HG03439 (cell line): Measurements from ENCODE around the gene CNGB1.

Source experiments
- ATAC-seq: cut with Tn5 transposase; IDR thresholded peaks from one replicate; pipeline ENCODE4 v1.9.1; 2021; ENCODE audit warnings: mild to moderate bottlenecking, moderate library complexity; ENCODE audit not compliant: unreplicated experiment

Gene CNGB1

DNA sequence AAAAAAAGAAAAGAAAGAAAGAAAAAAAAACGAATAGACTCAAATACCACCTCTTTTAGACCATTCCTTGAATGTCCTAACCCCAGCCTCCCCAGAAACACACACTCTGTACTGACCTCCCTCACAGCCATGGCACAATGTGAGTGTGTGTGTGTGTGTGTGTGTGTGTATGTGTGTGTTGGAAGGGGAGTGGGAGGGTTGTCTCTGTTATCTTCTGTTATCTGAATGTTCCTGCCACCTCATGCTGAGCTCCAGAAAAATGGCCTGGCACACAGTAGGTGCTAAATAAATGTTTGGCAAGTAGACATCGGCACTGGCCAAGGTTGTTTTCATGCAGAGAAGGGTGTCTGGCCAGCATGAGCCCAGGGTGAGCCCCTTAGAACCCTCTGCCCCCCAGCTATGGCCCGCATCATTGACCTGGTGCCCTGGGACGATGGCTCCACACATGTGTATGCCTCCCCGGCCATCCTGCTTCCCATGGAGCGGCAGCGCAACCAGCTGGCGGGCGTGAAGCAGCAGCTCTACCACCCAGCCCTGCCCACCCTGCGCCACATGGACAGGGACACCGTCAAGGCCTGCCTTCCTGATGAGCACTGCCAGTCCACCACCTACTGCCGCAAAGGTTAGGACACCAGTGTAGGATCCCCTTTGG lies 6.6 kb upstream of the CNGB1 start:
- no peak for ATAC-seq

DNA sequence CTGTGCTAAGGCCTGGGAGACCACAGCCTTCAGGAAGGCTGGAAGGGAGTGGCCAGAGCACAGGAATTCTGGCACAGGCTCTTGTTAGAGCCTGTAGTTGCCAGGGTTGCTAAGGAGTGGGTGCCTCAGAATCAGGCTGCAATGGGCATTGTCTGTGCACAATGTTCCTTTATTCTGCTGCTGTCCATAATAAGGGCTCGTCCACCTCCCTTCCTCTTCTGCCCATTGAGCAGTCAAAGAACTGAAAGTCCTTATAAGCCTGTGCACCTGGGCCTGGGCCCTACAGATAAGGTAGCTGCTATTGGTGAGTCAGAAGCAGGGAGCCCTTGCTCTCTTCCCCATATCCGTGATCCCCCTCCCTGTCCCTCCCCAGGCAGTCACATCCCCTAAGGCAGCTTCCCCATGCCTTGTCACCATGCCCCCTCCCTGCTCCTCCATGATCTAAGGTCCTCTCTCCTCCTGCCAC lies 5.4 kb upstream of the CNGB1 start:
- ATAC-seq: no peak

DNA sequence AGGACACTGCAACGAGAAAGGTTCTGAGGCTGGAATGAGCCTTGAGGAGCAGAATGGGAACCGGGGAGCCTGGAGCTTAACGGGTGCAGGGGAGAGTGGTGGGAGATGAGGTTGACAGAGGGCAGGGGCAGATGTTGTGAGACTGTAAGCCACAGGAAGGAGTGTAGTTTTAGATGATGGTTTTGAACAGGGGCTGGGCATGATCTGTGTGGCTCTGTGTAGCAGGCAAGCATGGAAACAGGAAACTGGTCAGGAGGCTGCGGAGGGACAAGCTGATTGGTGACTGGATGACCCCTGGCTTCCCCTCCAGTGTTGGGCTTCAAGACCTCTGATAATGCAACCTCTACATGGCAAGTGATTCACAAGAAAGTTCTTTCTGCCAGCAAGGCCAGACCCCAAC lies 1.4 kb upstream of the CNGB1 start:
- ATAC-seq: no peak

- no peak for ATAC-seq
Observed at GRCh38 chr16:57971848-57972247, 920 bp upstream of the CNGB1 start.

- no peak for ATAC-seq
Observed at GRCh38 chr16:57970319-57970718, 609 bp downstream of the CNGB1 start.

DNA sequence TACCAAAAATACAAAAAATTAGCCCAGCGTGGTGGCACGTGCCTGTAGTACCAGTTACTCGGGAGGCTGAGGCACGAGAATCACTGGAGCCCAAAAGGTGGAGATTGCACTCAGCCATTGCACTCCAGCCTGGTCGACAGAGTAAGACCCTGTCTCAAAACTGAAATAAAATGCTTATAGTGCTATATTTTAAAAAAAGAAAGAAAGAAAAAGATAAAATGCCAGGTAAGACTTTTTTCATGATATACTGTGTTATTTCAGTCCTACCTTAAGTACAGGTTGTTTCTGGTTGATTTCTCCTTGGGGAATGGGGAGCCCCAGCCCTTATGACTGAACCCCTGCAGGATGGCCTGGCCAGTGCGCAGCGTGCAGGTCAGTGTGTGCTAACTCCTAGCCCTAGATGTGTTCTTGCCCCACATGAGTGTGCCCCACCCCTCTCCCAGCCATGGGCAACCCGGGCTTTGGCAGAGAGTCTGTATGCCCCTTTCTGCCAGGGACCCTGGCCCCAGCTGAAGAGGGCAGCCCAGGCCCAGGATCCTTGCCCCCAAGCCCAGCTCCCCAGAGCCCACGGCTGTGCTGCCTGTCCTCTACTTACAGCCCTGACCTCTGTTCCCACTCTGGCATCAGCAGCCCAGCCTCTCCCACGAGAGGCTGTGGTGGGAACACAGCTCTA lies 1.3 kb downstream of the CNGB1 start:
- ATAC-seq: no peak

- no peak for ATAC-seq
Observed at GRCh38 chr16:57967916-57968315, 3.0 kb downstream of the CNGB1 start.

DNA sequence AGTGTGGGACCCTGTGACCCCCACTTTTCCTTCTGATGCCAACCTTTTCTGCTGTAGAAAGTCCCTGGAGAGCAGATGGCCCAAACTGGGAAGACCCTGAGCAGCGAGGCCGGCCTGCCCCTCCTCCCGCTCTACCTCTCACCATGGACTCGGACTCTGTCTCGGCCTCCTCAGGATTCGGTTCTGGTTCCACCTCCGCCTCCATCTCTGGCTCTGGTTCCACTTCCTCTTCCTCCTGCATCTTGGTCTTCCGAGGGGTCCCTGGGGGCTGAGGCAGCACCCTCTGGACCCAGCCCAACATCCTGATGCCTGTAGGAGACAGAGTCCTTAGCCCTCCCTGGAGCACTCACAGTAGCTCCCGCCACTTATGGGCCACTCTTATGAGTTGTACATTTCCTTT lies 3.9 kb downstream of the CNGB1 start:
- ATAC-seq: no peak

DNA sequence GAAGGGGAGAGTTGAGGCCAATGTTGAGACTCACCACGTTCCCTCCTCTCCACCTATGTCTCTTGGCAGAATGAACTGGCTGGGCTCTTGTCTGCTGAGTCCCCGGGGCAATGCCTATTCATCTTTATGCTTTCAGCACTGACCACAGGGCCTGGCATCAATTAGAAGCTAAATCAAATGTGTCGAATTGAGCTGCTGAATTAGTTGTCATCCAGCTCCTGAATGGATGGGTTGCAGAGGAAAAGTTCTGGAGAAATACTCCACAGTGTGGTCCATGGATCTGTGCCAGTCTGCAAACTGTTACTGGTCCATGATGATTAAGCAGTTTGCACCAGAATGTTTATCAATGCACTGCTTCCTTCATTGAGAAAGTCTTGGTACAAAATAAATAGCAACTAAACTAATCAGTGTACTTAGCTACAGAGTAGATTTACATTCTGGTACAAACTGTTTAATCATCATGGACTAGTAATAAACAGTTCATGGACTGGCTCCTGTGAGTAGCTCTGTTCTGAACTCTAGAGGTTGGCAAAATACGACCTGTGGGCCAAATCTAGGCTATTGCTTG lies 4.6 kb downstream of the CNGB1 start:
- no peak for ATAC-seq

DNA sequence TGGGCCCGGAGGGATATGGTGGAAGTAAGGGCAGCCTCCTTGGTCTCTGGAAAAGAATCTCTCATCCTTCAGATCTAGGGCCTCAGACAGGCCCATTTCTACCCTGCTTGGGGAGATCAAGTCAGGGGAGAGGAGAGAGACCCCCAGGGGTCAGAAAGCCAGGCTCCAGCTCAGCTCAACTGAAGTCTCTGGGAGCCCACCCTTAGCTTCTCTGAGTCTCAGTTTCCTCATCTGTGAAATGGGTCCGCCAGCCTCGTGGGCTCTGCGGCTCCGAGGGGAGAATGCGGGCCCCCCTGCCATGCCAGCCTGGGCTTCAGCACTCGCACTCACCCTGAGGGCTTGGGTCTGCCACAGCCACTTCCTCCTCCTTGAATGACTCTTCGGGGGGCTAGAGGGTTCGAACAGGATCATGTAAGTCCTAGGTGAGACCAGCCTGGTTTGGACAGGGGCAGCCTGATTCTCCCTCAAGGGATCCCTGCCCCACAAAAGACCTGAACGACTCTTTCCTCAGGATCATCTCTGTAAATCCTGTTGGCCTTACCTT lies 6.7 kb downstream of the CNGB1 start:
- ATAC-seq: no peak

DNA sequence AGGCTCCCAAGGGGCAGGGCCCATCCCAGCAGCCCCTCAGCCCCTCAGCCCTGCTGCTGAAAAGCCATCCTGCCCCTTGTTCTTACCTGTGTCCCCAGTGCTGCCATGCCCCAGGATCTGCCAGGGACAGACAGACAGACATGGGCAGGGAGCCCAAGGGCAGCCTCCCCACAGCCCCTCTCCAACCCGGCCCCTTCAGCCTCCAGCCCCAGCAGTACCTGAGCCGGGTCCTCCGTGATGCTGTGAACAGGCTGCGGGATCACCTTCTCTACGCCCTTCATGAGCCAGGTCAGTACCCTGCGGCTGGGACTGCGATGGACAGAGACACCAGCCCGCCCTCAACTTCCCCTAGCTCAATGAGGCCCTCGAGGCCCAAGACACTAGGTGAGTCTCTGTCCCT lies 8.2 kb downstream of the CNGB1 start:
- no peak for ATAC-seq

- ATAC-seq: no peak
Observed at GRCh38 chr16:57962046-57962445, 8.9 kb downstream of the CNGB1 start.

DNA sequence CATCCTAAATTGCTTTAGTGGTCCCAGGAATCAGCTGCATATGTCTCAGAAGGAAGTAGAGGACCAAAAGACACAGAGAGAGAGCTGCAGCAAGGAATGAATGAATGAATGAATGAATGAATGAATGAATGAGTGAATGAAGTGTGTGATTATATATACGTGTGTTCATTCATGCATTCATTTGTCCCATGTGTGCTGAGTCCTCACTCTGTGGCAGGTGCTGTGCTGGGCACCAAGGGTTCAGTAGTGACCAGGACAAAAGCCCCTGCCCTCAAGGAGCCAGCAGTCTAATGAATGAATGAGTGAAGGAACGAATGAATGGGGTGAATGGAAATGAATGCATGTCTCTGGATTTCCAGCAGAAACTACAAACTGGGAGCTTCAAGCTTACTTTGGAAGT lies 9.4 kb downstream of the CNGB1 start:
- no peak for ATAC-seq

- ATAC-seq: no peak
Observed at GRCh38 chr16:57960826-57961472, 10.0 kb downstream of the CNGB1 start.

DNA sequence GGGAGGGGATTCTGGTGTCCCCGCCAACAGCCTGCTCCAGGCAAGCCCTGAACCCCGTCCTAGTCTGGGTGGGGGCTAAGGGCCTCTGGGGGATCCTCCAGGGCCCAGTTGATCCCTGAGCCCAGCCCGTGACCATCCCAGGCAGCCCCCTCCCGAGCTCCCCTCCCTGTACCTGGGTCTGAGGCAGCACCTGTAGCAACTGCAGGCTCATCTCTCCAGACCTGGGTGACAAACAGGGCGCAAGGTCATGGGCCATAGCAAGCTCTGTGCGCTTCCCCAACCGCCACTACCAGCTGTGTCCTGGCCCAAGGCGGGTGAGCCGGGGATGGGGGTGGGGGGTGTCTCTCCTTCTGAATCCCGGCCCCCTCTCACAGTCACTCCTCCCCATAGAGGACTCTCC lies 10.6 kb downstream of the CNGB1 start:
- no peak for ATAC-seq

GRCh38 chr16:57959804-57960203 lies 11.1 kb downstream of the CNGB1 start:
- no peak for ATAC-seq

DNA sequence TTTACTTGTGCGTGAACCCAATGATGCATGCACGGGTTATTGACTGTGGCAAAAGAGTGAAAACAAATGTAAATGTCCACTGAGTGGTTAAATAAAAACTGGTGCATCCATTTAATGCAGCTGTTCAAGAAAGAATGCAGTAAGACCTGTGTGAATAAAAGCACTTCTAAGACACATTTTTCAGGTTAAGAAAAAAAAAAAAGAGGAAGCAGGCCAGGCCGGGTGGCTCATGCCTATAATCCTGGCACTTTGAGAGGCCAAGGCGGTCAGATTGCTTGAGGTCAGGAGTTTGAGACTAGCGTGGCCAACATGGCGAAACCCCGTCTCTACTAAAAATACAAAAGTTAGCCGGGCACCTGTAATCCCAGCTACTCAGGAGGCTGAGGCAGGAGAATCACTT lies 11.8 kb downstream of the CNGB1 start:
- ATAC-seq: no peak

GRCh38 chr16:57958544-57958943 lies 12.4 kb downstream of the CNGB1 start:
- no peak for ATAC-seq

GRCh38 chr16:57957673-57958392 lies 13.1 kb downstream of the CNGB1 start:
- no peak for ATAC-seq

GRCh38 chr16:57956924-57957672 lies 13.8 kb downstream of the CNGB1 start:
- no peak for ATAC-seq
